Astrocyte of the spinal cord (primary cell): ENCODE measurements around the gene PAK1.
A peak's percentile ranks its signal among the peaks of the same experiment; 100 is the strongest.

Source experiments
- DNase-seq: peaks from one replicate; pipeline ENCODE4 v3.0.0; 2011; ENCODE audit warnings: low read depth, low spot score
- H3K4me3 ChIP-seq: 2 replicates; pipeline ENCODE4 v1.5.1; 2011; ENCODE audit warnings: low read depth, mild to moderate bottlenecking, low read length, moderate library complexity
- in situ Hi-C: cut with HindIII; loops from 2 replicates; pipeline ENCODE4 v1.10.0; 2017; ENCODE audit warnings: low sequenced_read_pairs
- TF ChIP-seq, protein P1 (sequence below): IDR thresholded peaks from 2 replicates; pipeline ENCODE4 v1.5.1; 2012; ENCODE audit warnings: low read depth, mild to moderate bottlenecking, low read length, inconsistent platforms

The PAK1 gene

DNA sequence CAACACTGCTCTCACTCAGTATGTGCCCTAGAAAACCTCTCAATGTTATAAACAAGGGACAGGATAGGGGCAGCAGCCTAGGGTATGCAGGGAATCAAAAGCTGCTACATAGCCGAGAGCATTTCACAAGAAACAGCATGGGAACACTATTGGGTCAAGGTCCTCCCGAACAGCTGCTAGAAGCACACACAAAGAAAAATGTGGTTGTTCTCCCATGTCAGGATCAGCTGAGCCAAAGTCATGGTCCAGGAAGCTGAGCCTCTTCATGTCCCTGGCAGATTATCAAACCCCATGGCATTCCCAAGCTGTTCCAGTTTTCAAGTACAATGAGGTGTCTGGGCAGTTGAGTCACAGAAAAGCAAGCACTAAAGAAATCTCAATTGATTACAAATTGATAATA is 151.4 kb downstream of the PAK1 start:
- no peak overlapping the region for H3K4me3 ChIP-seq
- in situ Hi-C loops = no loop called here
- peak; percentile 83 for DNase-seq
- TF ChIP-seq, protein P1, sequence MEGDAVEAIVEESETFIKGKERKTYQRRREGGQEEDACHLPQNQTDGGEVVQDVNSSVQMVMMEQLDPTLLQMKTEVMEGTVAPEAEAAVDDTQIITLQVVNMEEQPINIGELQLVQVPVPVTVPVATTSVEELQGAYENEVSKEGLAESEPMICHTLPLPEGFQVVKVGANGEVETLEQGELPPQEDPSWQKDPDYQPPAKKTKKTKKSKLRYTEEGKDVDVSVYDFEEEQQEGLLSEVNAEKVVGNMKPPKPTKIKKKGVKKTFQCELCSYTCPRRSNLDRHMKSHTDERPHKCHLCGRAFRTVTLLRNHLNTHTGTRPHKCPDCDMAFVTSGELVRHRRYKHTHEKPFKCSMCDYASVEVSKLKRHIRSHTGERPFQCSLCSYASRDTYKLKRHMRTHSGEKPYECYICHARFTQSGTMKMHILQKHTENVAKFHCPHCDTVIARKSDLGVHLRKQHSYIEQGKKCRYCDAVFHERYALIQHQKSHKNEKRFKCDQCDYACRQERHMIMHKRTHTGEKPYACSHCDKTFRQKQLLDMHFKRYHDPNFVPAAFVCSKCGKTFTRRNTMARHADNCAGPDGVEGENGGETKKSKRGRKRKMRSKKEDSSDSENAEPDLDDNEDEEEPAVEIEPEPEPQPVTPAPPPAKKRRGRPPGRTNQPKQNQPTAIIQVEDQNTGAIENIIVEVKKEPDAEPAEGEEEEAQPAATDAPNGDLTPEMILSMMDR = no peak

DNA sequence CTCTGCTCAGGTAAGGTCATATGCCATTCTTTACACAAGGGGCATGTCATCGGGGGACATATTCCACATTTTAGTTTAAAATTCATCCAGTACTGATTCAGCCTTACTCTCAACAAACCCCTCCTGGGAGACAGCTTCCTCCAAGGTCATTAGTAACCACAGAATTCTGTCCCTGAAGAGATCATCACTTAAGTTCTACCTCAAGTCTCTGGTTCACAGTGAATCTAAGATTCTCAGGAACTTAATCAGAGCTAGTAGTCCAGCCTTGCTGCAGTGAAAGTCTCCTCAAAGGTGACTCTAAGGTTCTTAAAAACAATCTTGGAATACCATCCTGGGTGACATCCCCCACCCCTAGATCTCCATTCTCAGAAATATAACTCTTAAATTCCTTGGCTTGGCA is 153.5 kb downstream of the PAK1 start:
- TF ChIP-seq, protein P1 = no peak
- no peak overlapping the region for H3K4me3 ChIP-seq
- peak; percentile 10 for DNase-seq
- in situ Hi-C loops = no loop called here

DNA sequence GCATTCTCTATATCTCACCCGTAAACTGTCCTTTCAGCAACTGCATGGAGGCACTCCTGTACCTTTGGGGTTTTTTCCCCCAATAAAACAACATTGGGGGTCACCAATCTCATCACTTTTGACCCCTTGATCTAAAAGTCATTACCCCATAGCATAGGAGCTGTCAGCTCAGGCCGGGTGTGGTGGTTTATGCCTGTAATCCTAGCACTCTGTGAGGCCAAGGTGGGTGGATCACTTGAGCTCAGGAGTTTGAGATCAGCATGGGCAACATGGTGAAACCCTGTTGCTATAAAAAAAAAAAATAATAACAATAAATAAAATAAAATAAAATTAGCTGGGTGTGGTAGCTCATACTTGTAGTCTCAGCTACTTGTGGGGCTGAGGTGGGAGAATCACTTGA is 155.3 kb downstream of the PAK1 start:
- no peak for DNase-seq
- H3K4me3 ChIP-seq = no peak overlapping the region
- TF ChIP-seq, protein P1 = no peak
- in situ Hi-C loops = no loop called here

DNA sequence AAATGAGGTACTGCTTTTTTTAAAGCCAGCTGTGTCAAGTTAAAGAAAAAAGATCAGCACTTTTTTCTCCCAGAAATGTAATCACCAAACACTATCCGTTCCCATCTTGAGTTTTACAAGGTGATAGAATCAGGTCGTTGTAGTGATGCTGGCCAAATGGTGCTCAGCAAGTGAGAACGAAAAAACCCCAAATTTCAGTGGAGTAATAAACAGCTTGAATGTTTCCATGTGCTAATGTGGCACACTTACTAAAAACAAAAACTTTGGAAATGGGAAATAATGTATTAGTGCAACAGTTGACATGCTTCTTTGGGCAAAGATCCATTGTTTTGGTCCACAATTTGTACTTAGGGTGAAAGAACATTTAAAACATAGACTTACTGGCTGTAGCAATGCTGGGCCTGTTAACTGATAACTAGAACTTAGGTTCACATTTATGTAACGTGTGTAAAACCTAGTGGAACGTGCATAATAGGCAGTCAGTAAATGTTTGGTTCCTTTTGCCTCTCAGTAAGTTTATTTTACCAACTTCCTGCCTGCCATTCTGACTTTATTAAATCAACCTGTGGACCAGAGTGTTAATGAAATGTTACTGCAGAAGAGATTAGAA is 157.1 kb downstream of the PAK1 start:
- TF ChIP-seq, protein P1 = no peak
- in situ Hi-C loops = no loop called here
- no peak for DNase-seq
- H3K4me3 ChIP-seq = no peak overlapping the region

DNA sequence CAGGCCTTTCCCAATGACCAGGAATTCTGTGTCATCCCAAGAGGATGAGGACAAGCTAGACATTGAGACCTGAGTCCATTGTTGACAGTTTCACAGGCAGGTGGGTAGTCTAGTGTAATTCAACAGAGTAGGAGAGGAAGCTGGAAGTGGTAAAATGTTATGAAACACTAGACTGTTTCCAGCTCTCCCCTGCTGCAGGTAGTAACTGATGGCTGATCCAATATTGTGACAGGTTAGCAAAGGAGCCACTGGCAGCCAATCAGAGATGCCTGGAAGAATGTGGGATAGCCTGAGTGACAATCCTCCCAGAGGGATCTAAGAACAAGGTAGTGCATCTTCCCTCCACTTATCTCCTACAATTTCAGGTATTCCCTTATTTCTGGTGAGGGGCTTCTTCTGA is 161.8 kb downstream of the PAK1 start:
- no peak overlapping the region for H3K4me3 ChIP-seq
- in situ Hi-C loops = no loop called here
- DNase-seq = no peak
- TF ChIP-seq, protein P1 = no peak

DNA sequence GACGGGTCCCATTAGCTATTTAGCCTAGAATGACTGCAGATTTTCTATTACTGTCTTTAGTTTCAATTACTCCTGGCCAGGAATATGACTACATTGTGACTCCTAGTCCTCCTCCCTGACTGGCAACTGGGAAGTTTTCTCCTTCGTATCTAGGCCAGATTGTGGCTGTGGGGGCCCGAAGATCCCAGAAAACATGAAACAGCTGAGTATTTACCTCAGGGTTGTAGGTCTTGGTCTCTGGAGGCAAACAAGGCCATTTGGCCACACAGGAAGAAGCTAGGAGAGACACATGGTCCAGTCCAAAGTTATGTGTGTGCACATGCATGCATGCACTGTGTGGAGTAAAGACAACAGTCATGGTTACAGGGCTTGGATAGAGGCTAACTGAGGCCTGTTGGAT is 162.2 kb downstream of the PAK1 start:
- in situ Hi-C loops = no loop called here
- TF ChIP-seq, protein P1 = no peak
- no peak for DNase-seq
- no peak overlapping the region for H3K4me3 ChIP-seq

DNA sequence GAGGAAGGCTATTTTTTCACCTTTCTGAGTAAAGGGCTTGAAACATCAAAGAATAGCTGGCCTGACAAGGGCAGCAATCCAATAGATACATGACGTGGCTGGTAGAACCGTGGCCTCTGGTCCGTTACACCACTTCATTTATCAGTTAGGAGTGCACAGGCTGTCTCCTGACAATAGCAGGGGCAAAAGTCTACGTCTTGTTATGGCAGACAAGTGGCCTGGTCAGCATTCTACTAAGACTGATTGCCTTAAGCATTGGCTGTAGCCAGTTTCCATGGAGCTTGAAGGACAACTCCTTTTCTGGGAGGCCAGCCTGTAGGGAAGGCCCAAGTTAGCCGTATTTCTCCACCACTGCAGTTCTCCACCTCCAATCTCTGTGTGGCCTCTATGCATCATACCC is 163.2 kb downstream of the PAK1 start:
- in situ Hi-C loops = no loop called here
- no peak for DNase-seq
- H3K4me3 ChIP-seq = no peak overlapping the region
- TF ChIP-seq, protein P1 = no peak
